B cell (primary cell): ENCODE measurements around the gene AUTS2. TPM values are rescaled to one million over a fixed set of nuclear protein-coding genes. Genes with fewer than 3 reads are reported as not detected.

ENCODE experiments used
- ATAC-seq: fragments of 200-7000 bp; cut with Tn5 transposase; one replicate; pipeline ENCODE4 v1.10.0; 2021; ENCODE audit warnings: low read depth, mild to moderate bottlenecking, moderate number of reproducible peaks, moderate library complexity
- CTCF ChIA-PET: fragments of 350-600 bp; sonication (Branson Sonifier 250); formaldehyde crosslinking; loops from one replicate; lab custom pipeline; 2021; ENCODE audit warnings: antibody characterized with exemption, inconsistent platforms; lab: Charles Lee
- POLR2A ChIA-PET: fragments of 350-600 bp; sonication (Branson Sonifier 250); formaldehyde crosslinking; loops from one replicate; lab custom pipeline; 2021; ENCODE audit warnings: antibody characterized with exemption; lab: Charles Lee
- DNase-seq: peaks from one replicate; pipeline ENCODE4 v3.0.0; 2013
- H2AFZ ChIP-seq: 2 replicates; pipeline ENCODE4 v1.6.1; 2012; ENCODE audit warnings: mild to moderate bottlenecking, low read depth, low read length; ENCODE audit not compliant: insufficient read depth, poor library complexity, severe bottlenecking
- H3K27ac ChIP-seq, 2 donors: 1 replicate in 1 of 2; 2 replicates in 1 of 2; pipeline ENCODE4 v1.5.1; 2012 to 2013; ENCODE audit warnings: low read length in 2 of 2, mild to moderate bottlenecking in 2 of 2, moderate library complexity in 1 of 2
- H3K27me3 ChIP-seq, 4 experiments: fragments of 200-600 bp in 1 of 4; sonication (generic) in 1 of 4; replicated peaks in 1 of 4; 1 replicate in 2 of 4; 2 replicates in 2 of 4; pipeline versions ENCODE4 v1.6.1 to v1.7.0; 2013 to 2016; ENCODE audit warnings: low read length in 3 of 4, mild to moderate bottlenecking in 2 of 4, mixed read lengths in 1 of 4, moderate library complexity in 1 of 4; ENCODE audit not compliant: insufficient read depth in 4 of 4, control insufficient read depth in 3 of 4; ENCODE audit errors: control extremely low read depth in 1 of 4
- H3K36me3 ChIP-seq, 2 experiments: replicated peaks in 1 of 2; 1 replicate in 1 of 2; 2 replicates in 1 of 2; pipeline versions ENCODE4 v1.6.1 to v1.7.1; 2013; ENCODE audit warnings: low read length in 1 of 2; ENCODE audit not compliant: insufficient read depth in 2 of 2, control insufficient read depth in 1 of 2; ENCODE audit errors: control extremely low read depth in 1 of 2, extremely low read depth in 1 of 2
- H3K4me1 ChIP-seq, 2 donors: fragments of 200-600 bp in 1 of 2; sonication (generic) in 1 of 2; 1 replicate in 1 of 2; 2 replicates in 1 of 2; pipeline versions ENCODE4 v1.5.1 to v1.6.1; 2013 to 2017; ENCODE audit warnings: low read length in 2 of 2; ENCODE audit not compliant: control insufficient read depth in 2 of 2, insufficient read depth in 2 of 2
- H3K4me2 ChIP-seq: replicated peaks from 2 replicates; pipeline ENCODE3; 2012; ENCODE audit warnings: mild to moderate bottlenecking, low read depth, low read length; ENCODE audit not compliant: poor library complexity, severe bottlenecking
- H3K4me3 ChIP-seq, 5 experiments: fragments of 200-600 bp in 1 of 5; sonication (generic) in 1 of 5; 1 replicate in 3 of 5; 2 replicates in 2 of 5; pipeline versions ENCODE4 v1.5.1 to v1.7.0; 2011 to 2016; ENCODE audit warnings: low read length in 4 of 5, mild to moderate bottlenecking in 4 of 5, low read depth in 2 of 5, control low read depth in 1 of 5, moderate library complexity in 1 of 5; ENCODE audit not compliant: insufficient read depth in 1 of 5; ENCODE audit errors: control extremely low read depth in 1 of 5, extremely low read depth in 1 of 5
- H3K79me2 ChIP-seq: fragments of 200-600 bp; sonication (generic); one replicate; pipeline ENCODE4 v1.6.0; 2016; ENCODE audit warnings: low read length; ENCODE audit not compliant: control insufficient read depth, insufficient read depth
- H3K9ac ChIP-seq: fragments of 200-600 bp; sonication (generic); 2 replicates; pipeline ENCODE4 v1.6.1; 2017; ENCODE audit warnings: mild to moderate bottlenecking, low read length, moderate library complexity
- H3K9me3 ChIP-seq, 3 donors: one replicate each; pipeline versions ENCODE4 v1.6.1 to v1.7.1; 2013; ENCODE audit warnings: low read length in 2 of 3; ENCODE audit not compliant: control insufficient read depth in 2 of 3, insufficient read depth in 1 of 3; ENCODE audit errors: control extremely low read depth in 1 of 3
- H4K20me1 ChIP-seq: 2 replicates; pipeline ENCODE4 v1.6.0; 2012; ENCODE audit warnings: mild to moderate bottlenecking, low read length; ENCODE audit not compliant: insufficient read depth, control insufficient read depth, poor library complexity, severe bottlenecking
- H3K27ac Mint-ChIP-seq: one replicate; pipeline ENCODE4 v1.8.0; 2021; ENCODE audit warnings: mixed read lengths
- H3K27me3 Mint-ChIP-seq: one replicate; pipeline ENCODE4 v1.8.0; 2021; ENCODE audit warnings: mixed read lengths
- H3K4me1 Mint-ChIP-seq: one replicate; pipeline ENCODE4 v1.8.0; 2021; ENCODE audit warnings: mixed read lengths
- H3K4me3 Mint-ChIP-seq: one replicate; pipeline ENCODE4 v1.8.0; 2021; ENCODE audit warnings: mixed read lengths
- H3K9me3 Mint-ChIP-seq: one replicate; pipeline ENCODE4 v1.8.0; 2022; ENCODE audit warnings: mixed read lengths; ENCODE audit not compliant: insufficient read depth
- CTCF ChIP-seq: fragments of 200-600 bp; IDR thresholded peaks from one replicate; pipeline ENCODE4 v1.8.0; 2022; ENCODE audit warnings: antibody characterized with exemption, mild to moderate bottlenecking
- EZH2 ChIP-seq: IDR thresholded peaks from 2 replicates; pipeline ENCODE4 v1.6.1; 2012; ENCODE audit warnings: borderline replicate concordance, low read depth, mild to moderate bottlenecking, moderate library complexity, low read length; ENCODE audit not compliant: insufficient read depth, poor library complexity, severe bottlenecking
- WGBS: methylation state at CpG from one replicate; pipeline ENCODE4 v1.1.5; 2013; ENCODE audit warnings: missing lambda C conversion rate; ENCODE audit not compliant: insufficient coverage; 5-methylcytosine and 5-hydroxymethylcytosine counted together
- intact Hi-C: fragments of 100-400 bp; cut with micrococcal nuclease; formaldehyde crosslinking; loops from one replicate; pipeline ENCODE4 v1.10.0; 2022
- polyA plus RNA-seq: library from polyadenylated mRNA; depleted of rRNA; stranded (reverse); fragments of >200 nt; gene quantifications from 2 replicates; pipeline ENCODE4 v1.2.3, GENCODE V29; 2012
- total RNA-seq, 2 donors: library from RNA; stranded (reverse); fragments of 120-200 nt in 1 of 2; gene quantifications; 1 replicate in 1 of 2; 2 replicates in 1 of 2; pipeline versions ENCODE4 v1.2.3 to v1.2.4, GENCODE V29; 2013 to 2022

AUTS2 gene
- total and polyA plus RNA-seq, 2 donors (not counting 1 experiment from before 2014, with no cell fraction given), result 22.3 to 35.0 TPM

DNA sequence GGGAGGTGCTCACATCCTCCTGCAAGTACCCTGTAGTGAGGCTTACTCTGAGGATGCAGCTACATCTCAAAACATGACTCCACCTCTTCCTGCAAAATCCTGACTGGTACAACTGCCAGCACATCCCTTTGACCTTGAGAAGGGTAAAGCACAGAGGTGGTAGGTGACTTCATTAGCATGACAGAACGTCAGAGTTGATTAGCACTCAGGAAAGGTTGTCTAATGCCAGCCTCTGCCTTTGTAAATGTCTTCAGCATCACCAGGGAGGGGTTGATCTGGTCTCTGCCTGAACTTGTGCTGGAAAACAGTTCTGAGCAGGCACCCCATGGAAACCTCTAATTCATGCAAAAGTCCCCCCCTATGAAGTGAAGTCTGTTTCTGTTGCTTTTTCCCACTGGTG lies 942.4 kb downstream of the AUTS2 start:
- peaks cover 18% of the 10 kb centered on the region for H3K4me1 Mint-ChIP-seq
- H3K27ac Mint-ChIP-seq, result no peak overlapping the region
- no peaks in the 10 kb centered on the region for H3K27me3 Mint-ChIP-seq
- H3K4me3 ChIP-seq, result no peak overlapping the region
- H3K79me2 ChIP-seq, result no peaks in the 10 kb centered on the region
- no peaks in the 10 kb centered on the region for H4K20me1 ChIP-seq
- POLR2A ChIA-PET, result no interaction called here
- no peak overlapping the region for H2AFZ ChIP-seq
- no peak for TF ChIP-seq EZH2
- H3K9ac ChIP-seq, result no peak overlapping the region
- H3K9me3 ChIP-seq, result no peaks in the 10 kb centered on the region
- intact Hi-C loops, result no loop called here
- H3K27me3 ChIP-seq, result no peaks in the 10 kb centered on the region
- H3K4me3 Mint-ChIP-seq, result no peak overlapping the region
- H3K4me1 ChIP-seq, result peaks cover 10 to 11% of the 10 kb centered on the region in 2 donors
- no peaks in the 10 kb centered on the region for H3K9me3 Mint-ChIP-seq
- WGBS, result 90% methylated on average over 1 of the region's 1 CpG
- no peaks in the 10 kb centered on the region for H3K36me3 ChIP-seq
- no peak for DNase-seq
- CTCF ChIA-PET, result no interaction called here
- no peak for ATAC-seq
- H3K4me2 ChIP-seq, result no peak overlapping the region
- H3K27ac ChIP-seq, result no peak overlapping the region

- H3K9ac ChIP-seq, result no peak overlapping the region
- no peak overlapping the region for H2AFZ ChIP-seq
- no peak overlapping the region for H3K4me2 ChIP-seq
- H3K79me2 ChIP-seq, result no peaks in the 10 kb centered on the region
- no peak overlapping the region for H3K27ac ChIP-seq
- ATAC-seq (no peak), DNase-seq (no peak)
- Mint-ChIP-seq H3K4me1 (peaks cover 20% of the 10 kb centered on the region), H3K27me3 (no peaks in the 10 kb centered on the region), H3K27ac (no peak overlapping the region), H3K9me3 (no peaks in the 10 kb centered on the region), H3K4me3 (no peak overlapping the region)
- TF ChIP-seq CTCF, result no peak
- no peak for TF ChIP-seq EZH2
- POLR2A ChIA-PET, result no interaction called here
- CTCF ChIA-PET, result no interaction called here
- intact Hi-C loops, result no loop called here
- no peaks in the 10 kb centered on the region for H3K36me3 ChIP-seq
- WGBS, result no CpG with 5 or more reads among the region's 1 CpG
- no peaks in the 10 kb centered on the region for H4K20me1 ChIP-seq
- H3K4me1 ChIP-seq, result peaks cover 11 to 12% of the 10 kb centered on the region in 2 donors
- H3K27me3 ChIP-seq, result no peaks in the 10 kb centered on the region
- no peak overlapping the region for H3K4me3 ChIP-seq
- peaks cover 0 to 4% (median 0%) of the 10 kb centered on the region in 3 donors for H3K9me3 ChIP-seq
These were observed 944.6 kb downstream of the AUTS2 start for GRCh38 chr7:70542750-70543376.
